Measurements from ENCODE around the gene EIPR1.
"Not testable (repeated sequence)": the region's sequence is repeated elsewhere in the genome, so short reads cannot be mapped to it uniquely, and the experiment has no call there.

Gene EIPR1

DNA sequence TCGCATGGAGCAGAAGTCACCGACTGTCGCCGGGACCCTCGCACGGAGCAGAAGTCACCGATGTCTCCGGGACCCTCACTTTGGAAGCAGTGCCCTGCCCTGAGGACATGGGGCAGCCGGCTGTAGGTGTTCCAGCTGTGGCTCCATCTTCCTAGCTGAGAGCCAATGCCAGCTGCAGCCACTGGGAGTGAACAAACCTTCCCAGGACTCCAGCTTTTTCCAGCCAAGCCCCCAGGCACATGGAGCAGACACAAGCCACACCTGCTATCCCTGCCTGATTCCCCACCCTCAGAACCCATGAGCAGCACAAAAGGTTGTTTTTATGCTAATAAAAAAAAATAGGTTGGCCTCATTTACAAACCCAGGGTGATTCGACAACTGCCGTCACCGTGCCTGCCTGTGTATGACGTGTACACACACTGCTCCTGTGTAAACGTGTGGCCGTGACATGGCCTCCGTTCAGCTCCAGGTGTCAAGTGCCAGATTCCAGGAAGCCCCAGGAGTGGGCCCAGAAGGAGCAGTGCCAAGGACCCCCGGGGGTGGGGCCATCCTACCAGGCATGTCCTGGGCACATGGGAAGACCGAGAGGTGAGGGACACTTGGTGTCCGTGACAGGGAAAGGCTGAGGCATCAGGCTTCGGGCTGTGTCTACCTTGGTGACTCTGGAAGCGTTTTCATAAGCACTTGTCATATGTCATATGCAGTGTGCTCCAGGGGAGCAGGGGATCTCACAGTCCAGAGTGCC is 91.5 kb downstream of the EIPR1 start:
- DNase-seq: no peak

DNA sequence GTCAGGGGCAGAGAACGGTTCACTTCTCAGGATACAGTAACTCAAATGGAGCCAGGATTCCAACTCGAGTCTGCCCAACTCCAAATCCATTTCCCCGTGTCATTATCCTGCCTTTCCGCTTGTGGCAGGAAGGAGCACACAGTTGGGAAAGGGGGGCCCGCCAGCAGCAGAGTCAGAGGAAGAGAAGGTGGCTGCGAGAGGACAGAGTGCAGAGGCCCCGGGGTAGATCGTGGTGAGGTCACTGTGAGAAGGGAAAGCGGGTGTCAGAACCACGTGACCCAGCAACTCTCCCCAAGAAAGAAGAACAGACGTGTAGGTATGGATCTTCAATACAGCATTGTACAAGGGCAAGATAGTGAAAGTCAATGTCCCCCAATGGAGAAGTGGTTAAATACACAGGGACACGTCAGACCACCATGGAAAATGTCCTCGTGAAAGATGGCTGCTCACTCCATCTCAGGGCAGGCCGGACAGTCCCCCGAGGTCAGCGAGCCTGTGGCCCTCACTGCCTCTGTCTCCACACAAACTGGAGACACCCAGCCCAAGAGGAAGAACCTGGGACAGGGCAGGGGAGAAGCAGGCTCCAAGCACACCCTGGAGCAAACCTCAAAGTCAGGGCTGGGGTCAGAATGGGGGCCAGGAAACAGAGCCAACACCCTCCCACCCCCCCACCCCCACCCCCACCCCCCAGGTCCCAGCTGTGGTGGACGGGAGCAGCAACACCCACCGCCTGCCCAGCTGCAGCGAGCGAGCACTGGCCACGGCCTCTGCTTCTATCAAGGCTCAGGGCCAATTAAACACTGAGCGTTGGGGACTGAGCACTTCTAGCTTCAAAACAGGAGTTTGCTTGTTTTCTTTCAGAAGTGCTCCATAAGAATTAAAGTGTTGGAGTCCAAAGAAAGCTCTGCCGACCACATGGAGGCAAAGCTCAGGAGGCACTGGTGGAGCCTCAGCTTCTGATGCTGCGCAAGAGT is 92.7 kb downstream of the EIPR1 start:
- DNase-seq: no peak

DNA sequence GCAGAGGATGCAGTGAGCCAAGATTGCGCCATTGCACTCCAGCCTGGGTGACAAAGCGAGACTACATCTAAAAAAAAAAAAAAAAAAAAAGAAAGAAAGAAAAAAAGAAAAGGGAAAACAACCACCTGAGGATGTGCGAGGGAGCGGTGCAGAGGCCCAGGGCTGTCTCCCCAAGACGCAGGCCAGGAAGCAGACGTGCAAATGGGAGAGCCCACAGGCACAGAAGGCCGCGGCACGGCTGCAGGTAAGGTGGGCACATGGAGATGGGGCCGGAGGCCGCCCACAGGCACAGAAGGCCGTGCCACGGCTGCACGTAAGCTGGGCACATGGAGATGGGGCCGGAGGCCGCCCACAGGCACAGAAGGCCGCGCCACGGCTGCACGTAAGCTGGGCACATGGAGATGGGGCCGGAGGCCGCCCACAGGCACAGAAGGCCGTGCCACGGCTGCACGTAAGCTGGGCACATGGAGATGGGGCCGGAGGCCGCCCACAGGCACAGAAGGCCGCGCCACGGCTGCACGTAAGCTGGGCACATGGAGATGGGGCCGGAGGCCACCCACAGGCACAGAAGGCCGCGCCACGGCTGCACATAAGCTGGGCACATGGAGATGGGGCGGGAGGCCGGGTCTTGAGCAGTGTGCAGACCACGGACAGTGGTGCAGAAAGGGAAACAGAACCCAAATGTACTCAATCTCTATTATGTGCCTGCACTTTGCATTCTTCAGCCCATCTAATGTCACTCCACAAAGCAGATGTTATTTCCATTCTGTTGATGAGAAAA is 93.6 kb downstream of the EIPR1 start:
- not testable (repeated sequence) for DNase-seq

DNA sequence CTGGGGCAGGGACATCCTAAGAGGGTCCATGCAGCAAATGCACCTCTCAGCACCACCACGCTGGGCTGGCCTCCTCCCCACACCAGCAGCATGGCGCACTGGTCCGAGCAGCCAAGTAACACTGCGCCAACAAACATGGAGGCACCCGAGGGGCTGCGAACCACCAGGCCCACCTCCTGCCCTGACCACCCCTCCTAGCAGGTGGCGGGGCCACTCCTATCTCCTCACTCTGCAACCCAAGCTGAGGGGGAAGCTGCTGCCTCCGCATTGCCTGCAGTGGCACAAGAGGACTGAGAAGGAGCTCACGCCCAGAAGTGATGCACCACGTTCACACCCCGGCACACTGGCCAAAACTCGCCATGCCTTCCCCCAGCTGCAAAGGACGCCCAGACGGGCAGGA is 94.4 kb downstream of the EIPR1 start:
- DNase-seq: no peak

DNA sequence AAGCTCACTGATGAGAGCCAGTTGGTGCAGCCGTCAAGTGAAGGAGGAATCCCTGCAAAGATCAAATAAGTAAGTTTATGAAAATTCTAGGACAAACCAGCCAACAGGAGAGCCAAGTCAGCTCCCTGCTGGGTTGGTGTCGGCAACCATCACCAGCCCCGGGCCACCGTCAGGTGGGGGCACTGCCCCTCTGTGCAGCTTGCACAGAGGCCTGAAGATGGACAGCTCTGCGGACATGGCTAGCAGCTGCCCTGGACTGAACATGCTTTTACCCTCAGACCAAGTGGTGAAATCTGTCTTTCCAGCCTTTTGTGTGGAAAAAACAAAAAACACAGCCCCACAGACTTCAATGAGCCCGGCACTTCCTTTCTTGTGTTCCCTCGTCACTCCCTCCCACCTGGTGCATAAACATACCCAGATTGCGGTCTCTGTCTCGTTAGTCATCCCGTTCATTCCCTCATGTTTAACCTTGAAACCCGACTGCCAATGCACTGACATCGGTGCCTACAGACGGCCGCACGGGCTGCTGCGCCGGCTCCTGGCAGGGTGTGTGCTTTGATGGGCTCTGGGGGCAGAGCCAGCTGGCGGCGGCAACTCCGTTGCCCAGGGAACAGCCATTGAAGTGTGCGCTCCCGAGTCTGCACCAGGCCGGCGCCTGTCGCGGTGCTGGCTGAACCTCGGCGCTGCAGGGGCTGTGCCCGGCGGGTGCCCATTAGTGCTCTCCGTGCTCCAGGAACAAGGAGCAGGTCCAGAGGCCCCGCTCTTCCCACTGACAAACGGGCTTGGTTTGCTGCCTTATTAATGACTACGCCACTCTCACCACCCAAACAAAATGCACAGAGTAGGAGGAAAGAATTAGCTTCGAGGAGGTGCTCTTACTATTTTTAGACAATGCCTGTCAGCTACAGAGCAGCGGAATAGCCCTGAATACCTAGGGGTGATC is 95.3 kb downstream of the EIPR1 start:
- no peak for DNase-seq

DNA sequence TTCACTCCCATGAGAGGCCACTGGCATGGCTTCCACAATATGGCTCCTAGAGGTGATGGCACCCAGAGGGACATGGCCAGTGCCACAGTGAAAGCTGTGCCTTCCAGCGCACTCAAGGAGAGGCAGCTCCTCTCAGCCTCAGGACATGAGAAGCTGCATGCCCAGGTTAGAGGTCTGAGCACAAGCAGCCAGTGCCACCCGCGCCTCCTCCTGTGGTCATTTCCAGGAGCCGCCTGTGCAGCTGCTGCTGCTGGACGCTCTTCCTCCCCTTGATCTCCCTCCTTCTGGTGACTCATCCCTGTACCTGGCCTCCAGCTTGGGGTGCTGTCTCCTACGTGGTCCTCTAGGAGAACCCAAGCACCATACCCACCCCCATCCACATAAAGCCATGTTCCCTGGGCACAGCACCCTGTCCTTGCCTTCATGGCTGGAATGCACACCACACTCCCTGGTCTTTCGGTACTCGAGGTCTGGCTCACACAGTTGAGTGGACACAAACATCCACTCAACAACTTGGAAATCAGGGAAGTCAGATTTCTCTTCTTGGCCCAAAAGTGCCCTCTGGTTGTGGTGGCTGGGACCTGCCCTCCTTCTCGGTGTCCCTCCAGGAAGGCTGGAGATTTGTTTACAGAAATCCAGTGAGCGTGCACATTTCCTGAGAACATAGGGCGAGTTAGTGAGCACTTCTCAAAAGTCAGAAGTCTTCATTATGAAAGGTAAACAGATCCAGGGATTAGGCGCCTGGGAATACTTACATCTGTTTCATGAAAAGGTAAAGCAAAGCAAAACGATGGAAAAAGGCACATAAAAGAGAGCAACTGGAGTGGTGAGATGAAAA is 96.7 kb downstream of the EIPR1 start:
- DNase-seq: no peak

DNA sequence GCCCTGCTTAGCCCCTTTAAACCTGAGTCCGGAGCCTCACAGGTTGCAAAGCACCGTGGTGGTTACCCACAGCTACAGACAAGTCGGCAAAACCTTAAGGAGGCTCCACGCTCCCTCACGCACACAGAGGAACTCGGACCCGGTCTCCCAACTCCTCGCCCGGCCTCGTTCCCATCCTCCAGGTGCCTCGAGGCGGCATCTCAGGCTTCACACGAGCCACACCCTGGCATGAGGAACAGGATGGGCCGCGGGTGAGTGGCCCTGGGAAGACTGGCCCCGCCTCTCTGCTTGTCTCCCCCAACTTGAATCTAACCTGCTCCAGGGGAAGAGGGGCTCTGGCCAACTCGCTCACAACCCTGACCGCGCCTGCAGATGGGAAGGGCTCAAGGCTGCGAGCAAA is 97.4 kb downstream of the EIPR1 start:
- no peak for DNase-seq

DNA sequence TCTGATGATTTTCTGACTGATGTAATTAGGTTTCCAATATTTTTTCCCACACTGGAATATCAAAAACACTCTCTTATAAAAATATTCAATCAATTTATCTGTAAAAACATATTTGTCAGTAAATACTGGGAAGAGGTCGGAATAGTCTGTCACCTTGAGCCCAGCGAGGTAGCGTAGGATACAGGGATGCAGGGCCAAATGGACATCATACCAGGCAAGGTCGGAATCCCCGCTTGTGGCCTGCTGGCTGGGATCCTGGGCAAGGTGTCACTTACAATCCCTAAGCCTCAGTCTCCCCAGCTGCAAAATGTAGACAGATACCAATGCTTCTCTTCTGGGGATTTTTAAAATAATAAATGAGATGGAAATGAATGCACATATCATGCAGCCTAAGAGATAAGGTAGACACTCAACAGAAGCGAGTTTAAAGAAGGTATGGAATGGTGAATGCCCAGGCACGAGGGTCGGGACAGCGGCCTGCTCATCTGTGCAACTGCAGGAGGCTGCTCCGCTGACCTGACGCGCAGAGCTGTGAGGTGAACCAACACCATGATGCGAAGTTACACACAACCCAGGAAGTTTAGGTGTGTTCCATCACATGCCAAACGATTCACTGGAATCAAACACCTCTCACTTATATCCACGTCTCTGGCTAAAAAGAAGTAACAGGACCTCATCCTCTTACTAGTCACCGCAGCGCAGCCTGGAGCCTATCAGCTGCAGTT is 98.2 kb downstream of the EIPR1 start:
- no peak for DNase-seq

DNA sequence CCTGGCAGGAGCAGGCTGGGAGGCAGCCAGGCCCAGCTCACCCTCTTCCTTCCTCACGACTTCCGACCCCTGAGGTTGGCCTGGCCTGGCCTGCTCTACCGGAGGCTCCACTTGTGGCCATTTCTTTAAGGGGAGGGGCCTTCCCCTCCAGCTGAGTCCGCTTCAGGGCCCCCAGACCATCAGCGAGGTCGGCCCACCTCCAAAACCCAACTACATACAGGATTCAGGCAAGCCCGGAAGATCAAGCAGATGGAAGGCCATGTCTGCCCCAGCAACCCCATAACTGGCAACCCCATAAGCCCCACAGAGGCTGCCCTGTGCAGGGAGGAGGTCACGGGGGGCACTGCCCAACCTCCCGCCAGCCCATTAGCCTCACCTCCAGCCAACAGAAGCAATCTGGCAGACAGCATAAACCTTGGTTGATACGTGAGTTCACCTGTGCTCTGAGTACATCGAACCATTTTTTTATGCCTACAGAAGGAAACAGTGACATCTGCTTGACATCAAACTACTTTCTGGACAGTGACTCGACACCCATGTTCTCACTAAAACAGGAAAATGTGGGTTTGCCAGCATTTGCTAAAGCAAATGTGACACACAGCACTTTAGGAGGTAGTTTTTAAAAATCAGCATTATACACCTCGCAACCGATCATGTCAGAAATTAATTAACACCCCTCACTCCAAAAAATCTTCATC is 98.9 kb downstream of the EIPR1 start:
- DNase-seq: no peak

DNA sequence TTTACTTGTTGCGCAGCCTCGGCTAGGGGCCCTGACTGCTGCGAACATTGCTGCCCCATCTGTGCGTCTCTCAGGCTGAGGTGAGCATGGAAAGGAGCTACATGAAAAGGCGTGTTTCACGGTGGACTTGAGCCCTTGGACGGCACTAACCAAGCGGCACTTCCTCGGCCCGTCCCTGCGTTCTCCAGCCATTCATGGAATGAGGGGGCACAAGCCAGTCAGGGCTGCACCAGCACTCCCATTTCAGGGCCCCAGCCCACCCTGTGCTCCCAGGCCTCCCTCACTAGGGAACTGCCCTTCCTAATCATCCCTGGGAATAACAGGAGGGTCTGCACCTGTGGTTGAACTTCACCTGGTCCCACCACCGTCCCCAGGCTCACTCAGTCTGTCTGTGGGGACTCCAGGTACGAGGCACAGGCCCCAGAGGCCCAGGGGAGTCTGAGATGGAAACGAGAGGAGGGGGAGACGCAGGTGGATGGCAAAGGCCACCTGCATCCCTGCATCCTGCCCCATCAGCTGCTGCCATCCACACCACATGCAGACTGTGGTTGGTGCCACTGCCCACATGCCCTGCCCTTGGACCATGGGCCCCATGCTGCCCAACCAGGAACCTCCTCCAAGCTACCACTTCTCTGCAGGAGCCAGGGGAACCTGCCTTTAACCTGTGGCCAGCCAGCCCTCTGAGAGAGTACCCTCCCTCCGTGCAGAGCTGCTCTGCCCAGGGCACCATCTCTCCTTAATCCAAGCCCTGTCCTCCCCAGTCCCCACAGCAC is 99.7 kb downstream of the EIPR1 start:
- DNase-seq: no peak

DNA sequence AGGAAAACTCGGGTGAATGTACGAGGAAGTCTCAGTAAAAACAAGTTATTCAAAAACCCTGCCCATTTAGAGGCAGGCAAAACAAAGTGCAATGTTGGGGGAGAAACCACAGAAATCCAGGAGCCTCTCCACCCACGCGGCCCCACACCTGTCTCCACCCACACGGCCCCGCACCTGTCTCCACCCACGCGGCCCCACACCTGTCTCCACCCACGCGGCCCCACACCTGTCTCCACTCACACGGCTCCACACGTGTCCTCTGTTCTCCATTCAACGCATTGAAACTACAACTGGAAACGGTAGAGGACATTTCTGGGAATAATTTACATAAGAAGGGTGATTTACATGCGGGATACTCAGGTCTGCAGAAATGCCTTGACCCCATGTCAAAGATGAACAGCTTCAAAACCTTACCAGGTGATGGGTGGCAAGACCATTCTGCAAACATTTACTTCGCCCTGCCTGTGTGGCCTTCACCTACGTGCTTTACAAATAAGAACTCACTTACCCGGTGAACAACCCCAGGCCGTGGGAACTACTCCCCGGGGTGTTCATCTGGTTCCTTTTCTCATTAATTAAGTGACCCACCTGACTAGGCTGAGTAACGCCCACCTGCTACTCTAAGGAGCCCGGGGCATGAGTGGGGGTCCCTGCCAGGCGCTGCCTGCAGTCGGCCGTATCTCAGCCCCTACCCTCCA is 100.4 kb downstream of the EIPR1 start:
- DNase-seq: no peak

DNA sequence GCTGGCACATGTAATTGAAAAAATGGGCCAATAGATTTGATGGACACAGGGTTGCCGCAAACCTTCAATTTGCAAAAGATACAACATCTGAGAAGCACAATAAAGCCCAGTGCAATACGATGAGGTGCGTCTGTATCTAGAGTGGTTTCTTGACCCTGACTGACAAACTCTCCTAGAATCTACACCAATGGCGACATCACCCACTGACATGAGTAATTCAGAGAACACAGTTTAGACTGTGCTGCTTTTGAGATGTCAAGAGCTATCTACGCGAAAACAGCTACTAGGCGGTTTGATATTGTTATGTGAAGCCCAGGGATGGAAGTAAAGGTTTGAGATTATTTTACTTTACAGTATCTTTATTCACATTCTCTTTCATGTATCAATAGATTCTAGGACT is 104.9 kb downstream of the EIPR1 start:
- no peak for DNase-seq

DNA sequence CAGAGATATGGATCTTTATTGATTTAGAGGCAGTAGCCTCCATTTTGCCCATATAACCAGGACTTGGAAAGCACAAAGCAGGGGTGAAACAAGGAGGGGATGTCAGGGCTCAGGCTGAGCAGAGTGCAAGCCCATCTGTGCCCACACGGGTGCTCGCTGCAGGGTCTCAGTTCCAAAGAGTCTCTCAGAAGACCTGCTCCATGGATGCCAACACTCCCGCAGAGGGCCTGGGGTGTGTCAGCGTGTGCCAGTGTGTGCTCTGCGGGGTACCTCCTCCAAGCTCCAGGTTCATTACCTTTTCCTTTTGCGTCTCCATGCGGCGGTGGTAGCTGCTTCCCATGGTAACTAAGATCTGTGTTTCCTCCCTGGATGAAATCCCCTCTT is 107.5 kb downstream of the EIPR1 start:
- no peak for DNase-seq

DNA sequence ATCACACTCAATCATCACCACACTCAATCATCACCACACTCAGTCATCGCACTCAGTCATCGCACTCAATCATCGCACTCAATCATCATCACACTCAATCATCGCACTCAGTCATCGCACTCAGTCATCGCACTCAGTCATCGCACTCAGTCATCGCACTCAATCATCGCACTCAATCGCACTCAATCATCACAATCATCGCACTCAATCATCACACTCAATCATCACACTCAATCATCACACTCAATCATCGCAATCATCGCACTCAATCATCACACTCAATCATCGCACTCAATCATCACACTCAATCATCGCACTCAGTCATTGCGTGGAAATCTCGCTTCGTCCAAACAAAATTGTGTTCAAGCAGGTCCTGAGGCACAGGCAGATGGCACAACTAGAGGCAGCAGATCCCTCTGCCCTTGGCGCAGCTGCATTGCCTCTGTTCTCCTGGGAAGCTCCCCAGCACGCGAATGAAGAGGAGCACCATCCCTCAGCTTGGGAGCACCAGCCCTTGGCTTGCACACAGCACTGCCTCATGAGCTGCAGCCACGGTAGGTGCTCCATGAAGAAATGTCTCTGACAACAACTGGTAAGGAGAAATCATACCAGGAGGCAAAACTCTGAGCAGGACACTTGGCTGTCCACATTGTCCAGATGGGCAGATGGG is 108.1 kb downstream of the EIPR1 start:
- no peak for DNase-seq

DNA sequence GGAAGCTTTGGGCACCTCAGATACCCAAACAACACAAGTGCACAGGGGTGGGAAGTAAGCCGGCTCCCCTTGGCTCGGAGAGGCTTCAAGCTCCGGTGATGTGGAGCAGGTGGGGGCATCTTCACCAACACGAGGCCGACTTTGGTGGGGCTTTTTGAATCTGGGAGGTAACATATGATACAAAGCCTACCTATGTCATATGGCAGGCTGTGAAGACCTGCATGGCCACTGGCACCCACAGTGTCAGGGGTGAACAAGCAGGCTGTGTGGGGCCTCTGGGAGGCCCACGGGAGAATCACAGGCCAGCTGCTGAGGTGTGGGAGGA is 109.0 kb downstream of the EIPR1 start:
- no peak for DNase-seq

DNA sequence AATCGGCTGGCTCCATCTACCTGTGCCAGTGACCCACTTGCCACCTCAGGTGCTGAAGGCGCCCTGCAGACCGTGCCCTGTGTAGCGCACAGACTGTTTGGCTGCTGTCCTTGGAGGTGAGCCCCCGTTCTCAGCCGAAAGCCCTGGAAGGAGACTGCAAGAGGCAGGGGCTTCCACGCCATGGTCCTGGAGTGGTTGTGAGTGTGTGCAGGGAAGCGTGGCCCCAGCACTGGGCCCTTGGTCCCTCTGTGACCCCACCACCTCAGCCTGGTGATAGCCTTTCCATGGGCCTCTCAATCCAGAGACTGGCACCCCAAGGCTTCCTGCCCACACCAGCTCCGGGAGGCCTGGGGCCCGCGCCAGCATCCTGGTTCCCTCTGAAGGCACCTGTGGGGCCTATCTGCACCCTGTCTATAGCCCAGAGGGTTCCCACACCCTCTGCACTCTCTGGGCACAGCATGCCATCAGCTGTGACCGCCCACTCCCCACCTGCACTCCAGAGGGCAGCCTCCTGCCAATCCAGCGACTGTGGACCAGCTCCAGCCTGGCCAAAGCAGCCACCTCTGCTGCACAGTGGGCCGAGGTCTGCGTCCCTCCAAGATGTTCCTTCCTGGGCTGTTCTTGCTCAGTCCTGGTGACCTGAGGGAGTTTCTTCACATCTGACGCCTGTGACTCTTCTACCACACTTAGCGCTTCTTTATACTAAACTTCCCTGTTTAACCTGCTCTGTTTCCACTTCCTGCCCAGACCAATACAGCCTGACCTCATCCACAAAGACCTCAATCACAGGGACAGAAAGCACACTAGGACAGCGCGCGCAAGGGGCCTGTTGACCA is 109.5 kb downstream of the EIPR1 start:
- no peak for DNase-seq
